ENCODE measurements around the gene KRT31. TPM values are rescaled to one million over a fixed set of nuclear protein-coding genes. Genes with fewer than 3 reads are reported as not detected.

Gene KRT31
- polyA plus RNA-seq, 1 donor from 2014 or later = not detected

GRCh38 chr17:41366070-41366469 lies 31.3 kb downstream of the KRT31 start:
- Histone ChIP-seq H3K27ac (ENCODE audit: low read length) (no peak overlapping the region), H3K36me3 (ENCODE audit: insufficient read depth, low read length) (no peaks in the 10 kb centered on the region), H3K4me3 (ENCODE audit: low read length) (no peak overlapping the region), H3K27me3 (ENCODE audit: insufficient read depth, low read depth, low read length) (no peaks in the 10 kb centered on the region), H3K4me2 (ENCODE audit: low read length) (no peak overlapping the region), H3F3A (ENCODE audit: insufficient read depth, low read length, poor library complexity, severe bottlenecking) (no peaks in the 10 kb centered on the region), H3K79me2 (replicated peaks; ENCODE audit: insufficient read depth, low read length) (no peaks in the 10 kb centered on the region), H4K20me1 (ENCODE audit: insufficient read depth) (no peaks in the 10 kb centered on the region), H3K9ac (ENCODE audit: low read length) (no peak overlapping the region), H3K9me3 (ENCODE audit: low read length) (no peaks in the 10 kb centered on the region), H3K9me2 (ENCODE audit: insufficient read depth, low read length) (no peaks in the 10 kb centered on the region), H2AFZ (ENCODE audit: low read depth, low read length) (no peak overlapping the region)
- TF ChIP-seq REST (IDR thresholded peaks at IDR 0.05; ENCODE audit: borderline replicate concordance) (no peak), CTCF (IDR thresholded peaks at IDR 0.05; ENCODE audit: poor library complexity, severe bottlenecking) (no peak), EP300 (conservative IDR thresholded peaks at IDR 0.05; ENCODE audit: poor library complexity, severe bottlenecking) (no peak), MXI1 (conservative IDR thresholded peaks at IDR 0.05; ENCODE audit: poor library complexity, severe bottlenecking) (no peak), RAD21 (conservative IDR thresholded peaks at IDR 0.05) (no peak), TAF1 (IDR thresholded peaks at IDR 0.05; ENCODE audit: low read depth) (no peak), POLR2AphosphoS5 (IDR thresholded peaks at IDR 0.05) (no peak), SMC3 (conservative IDR thresholded peaks at IDR 0.05; ENCODE audit: poor library complexity) (no peak), EZH2 (IDR thresholded peaks at IDR 0.05; ENCODE audit: borderline replicate concordance, insufficient read depth, low read length, poor library complexity, severe bottlenecking) (no peak)

GRCh38 chr17:41363881-41364280 lies 33.5 kb downstream of the KRT31 start:
- H3K9ac ChIP-seq (ENCODE audit: low read length) = no peak overlapping the region
- no peaks in the 10 kb centered on the region for H3K36me3 ChIP-seq (ENCODE audit: insufficient read depth, low read length)
- no peak for TF ChIP-seq CTCF (IDR thresholded peaks at IDR 0.05; ENCODE audit: poor library complexity, severe bottlenecking)
- no peak for TF ChIP-seq REST (IDR thresholded peaks at IDR 0.05; ENCODE audit: borderline replicate concordance)
- no peak for TF ChIP-seq MXI1 (conservative IDR thresholded peaks at IDR 0.05; ENCODE audit: poor library complexity, severe bottlenecking)
- no peak for TF ChIP-seq RAD21 (conservative IDR thresholded peaks at IDR 0.05)
- no peak overlapping the region for H3K4me3 ChIP-seq (ENCODE audit: low read length)
- no peaks in the 10 kb centered on the region for H3K9me2 ChIP-seq (ENCODE audit: insufficient read depth, low read length)
- H3K9me3 ChIP-seq (ENCODE audit: low read length) = no peaks in the 10 kb centered on the region
- H3F3A ChIP-seq (ENCODE audit: insufficient read depth, low read length, poor library complexity, severe bottlenecking) = no peaks in the 10 kb centered on the region
- no peak overlapping the region for H2AFZ ChIP-seq (ENCODE audit: low read depth, low read length)
- no peak overlapping the region for H3K4me2 ChIP-seq (ENCODE audit: low read length)
- H3K27ac ChIP-seq (ENCODE audit: low read length) = no peak overlapping the region
- H3K79me2 ChIP-seq (replicated peaks; ENCODE audit: insufficient read depth, low read length) = no peaks in the 10 kb centered on the region
- no peaks in the 10 kb centered on the region for H3K27me3 ChIP-seq (ENCODE audit: insufficient read depth, low read depth, low read length)
- H4K20me1 ChIP-seq (ENCODE audit: insufficient read depth) = no peaks in the 10 kb centered on the region

Data from neural cell (in vitro differentiated cells).